ENCODE results near the gene SLC25A15.

DNA sequence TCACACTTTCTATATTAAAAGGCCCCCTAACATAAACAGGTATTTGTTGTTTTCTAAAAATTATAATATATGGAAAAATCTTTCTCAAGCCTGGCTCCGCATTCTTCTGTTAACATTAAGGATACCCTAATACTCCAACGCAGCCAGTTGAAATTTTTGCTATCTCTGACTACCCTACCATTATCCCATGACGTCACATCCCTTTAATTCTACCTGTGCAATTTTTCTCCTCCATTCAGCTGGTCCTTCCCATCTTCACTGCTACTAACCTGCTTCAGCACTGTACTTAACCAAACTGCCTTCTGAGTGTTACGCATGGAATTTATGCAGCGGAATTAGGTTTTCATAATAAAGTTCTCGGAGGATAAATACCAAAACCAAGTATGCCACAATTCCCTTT lies 19.4 kb upstream of the SLC25A15 start:
- TF ChIP-seq, protein P1, sequence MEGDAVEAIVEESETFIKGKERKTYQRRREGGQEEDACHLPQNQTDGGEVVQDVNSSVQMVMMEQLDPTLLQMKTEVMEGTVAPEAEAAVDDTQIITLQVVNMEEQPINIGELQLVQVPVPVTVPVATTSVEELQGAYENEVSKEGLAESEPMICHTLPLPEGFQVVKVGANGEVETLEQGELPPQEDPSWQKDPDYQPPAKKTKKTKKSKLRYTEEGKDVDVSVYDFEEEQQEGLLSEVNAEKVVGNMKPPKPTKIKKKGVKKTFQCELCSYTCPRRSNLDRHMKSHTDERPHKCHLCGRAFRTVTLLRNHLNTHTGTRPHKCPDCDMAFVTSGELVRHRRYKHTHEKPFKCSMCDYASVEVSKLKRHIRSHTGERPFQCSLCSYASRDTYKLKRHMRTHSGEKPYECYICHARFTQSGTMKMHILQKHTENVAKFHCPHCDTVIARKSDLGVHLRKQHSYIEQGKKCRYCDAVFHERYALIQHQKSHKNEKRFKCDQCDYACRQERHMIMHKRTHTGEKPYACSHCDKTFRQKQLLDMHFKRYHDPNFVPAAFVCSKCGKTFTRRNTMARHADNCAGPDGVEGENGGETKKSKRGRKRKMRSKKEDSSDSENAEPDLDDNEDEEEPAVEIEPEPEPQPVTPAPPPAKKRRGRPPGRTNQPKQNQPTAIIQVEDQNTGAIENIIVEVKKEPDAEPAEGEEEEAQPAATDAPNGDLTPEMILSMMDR (conservative IDR thresholded peaks at IDR 0.05 in 1 of 2, IDR thresholded peaks at IDR 0.05 in 1 of 2; ENCODE audit: low read depth in 1 of 2, low read length in 2 of 2): no peak
- TF ChIP-seq EZH2 (IDR thresholded peaks at IDR 0.05; ENCODE audit: low read length, missing control alignments): no peak

Measured in fibroblast of lung (primary cell).